ENCODE measurements around the gene CREB3L2. TPM values are rescaled to one million over a fixed set of nuclear protein-coding genes. Genes with fewer than 3 reads are reported as not detected.

CREB3L2 gene
- total and polyA plus RNA-seq, 2 of the 8 experiments (the other 6 are each of a cell fraction or from before 2014, with no cell fraction given), result 14.4 to 48.3 TPM

DNA sequence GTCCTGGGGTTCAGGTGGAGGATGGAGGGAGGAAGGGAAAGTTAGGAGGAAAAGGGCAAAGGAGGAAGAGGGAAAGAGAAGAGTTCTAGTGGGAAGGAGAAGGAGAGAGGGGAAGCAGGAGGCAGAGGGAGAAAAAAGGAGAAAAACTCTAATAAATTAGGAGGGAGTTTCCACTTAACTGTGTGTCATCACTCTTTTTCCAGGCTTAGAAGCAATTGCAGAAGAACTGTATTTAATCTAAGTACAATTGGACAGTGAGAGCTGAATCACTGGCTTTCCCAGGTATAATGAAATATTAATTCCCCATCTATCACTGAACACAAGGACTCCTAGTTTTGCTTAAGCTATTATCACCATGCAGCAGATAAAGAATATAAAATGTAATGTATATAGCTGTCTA lies 76.8 kb downstream of the CREB3L2 start (continued):
- TF ChIP-seq SIN3A (conservative IDR thresholded peaks at IDR 0.05 in 1 of 2, IDR thresholded peaks at IDR 0.05 in 1 of 2; ENCODE audit: low read depth in 1 of 2, low read length in 2 of 2) (no peak), ASH2L (IDR thresholded peaks at IDR 0.05; ENCODE audit: low read length) (no peak), HDAC2 (IDR thresholded peaks at IDR 0.05; ENCODE audit: borderline replicate concordance in 1 of 2, low read depth in 2 of 2, low read length in 2 of 2) (no peak)
- TF ChIP-seq, protein P1, sequence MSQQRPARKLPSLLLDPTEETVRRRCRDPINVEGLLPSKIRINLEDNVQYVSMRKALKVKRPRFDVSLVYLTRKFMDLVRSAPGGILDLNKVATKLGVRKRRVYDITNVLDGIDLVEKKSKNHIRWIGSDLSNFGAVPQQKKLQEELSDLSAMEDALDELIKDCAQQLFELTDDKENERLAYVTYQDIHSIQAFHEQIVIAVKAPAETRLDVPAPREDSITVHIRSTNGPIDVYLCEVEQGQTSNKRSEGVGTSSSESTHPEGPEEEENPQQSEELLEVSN (IDR thresholded peaks at IDR 0.05), result no peak
